GM12878 (cell line): ENCODE results near the gene PSTPIP2. TPM values are rescaled to one million over a fixed set of nuclear protein-coding genes. Genes with fewer than 3 reads are reported as not detected.

Experiments
- ATAC-seq: fragments of 200-7000 bp; cut with Tn5 transposase; 3 replicates; pipeline ENCODE4 v1.9.1; 2020; ENCODE audit warnings: mild to moderate bottlenecking, moderate library complexity
- BruUV-seq: library from RNA; stranded (reverse); fragments of 400-500 nt; replicated peaks from 2 replicates; lab custom pipeline; 2021; lab: Mats Ljungman, UMichigan
- CTCF ChIA-PET: fragments of 300-600 bp; sonication (Branson Sonifier 250); formaldehyde crosslinking; extraction: SDS; loops from one replicate; lab custom pipeline; 2021; ENCODE audit warnings: inconsistent platforms; lab: Yijun Ruan, JAX
- POLR2A ChIA-PET: fragments of 350-600 bp; formaldehyde crosslinking; extraction: SDS; loops from one replicate; lab custom pipeline; 2021; ENCODE audit warnings: inconsistent platforms; lab: Charles Lee
- RAD21 ChIA-PET: fragments of 300-600 bp; sonication (Branson Sonifier 250); formaldehyde crosslinking; loops from one replicate; lab custom pipeline; 2023; ENCODE audit warnings: antibody characterized with exemption; ENCODE audit not compliant: unreplicated experiment; lab: Charles Lee
- SMC1A ChIA-PET: fragments of 300-600 bp; sonication (Branson Sonifier 250); formaldehyde crosslinking; loops from one replicate; lab custom pipeline; 2023; ENCODE audit not compliant: unreplicated experiment, uncharacterized antibody; lab: Charles Lee
- DNase-seq: peaks from one replicate; pipeline ENCODE4 v3.0.0-alpha.2; 2011; ENCODE audit warnings: low read depth, low spot score
- FAIRE-seq: peaks from 3 replicates; lab custom pipeline; 2011; peaks lifted over from hg19 to GRCh38; lab: Jason Lieb, UNC
- H2AFZ ChIP-seq: 2 replicates; pipeline ENCODE4 v1.6.0; 2011; ENCODE audit warnings: low read depth, low read length, control low read depth; ENCODE audit not compliant: control insufficient read depth
- H3K27ac ChIP-seq: 2 replicates; pipeline ENCODE4 v1.5.1; 2011; ENCODE audit warnings: control low read depth; ENCODE audit not compliant: control insufficient read depth, insufficient read depth
- H3K27me3 ChIP-seq, 2 experiments: replicated peaks in 1 of 2; 2 replicates each; pipeline versions ENCODE4 v1.6.0 to v1.6.1; 2011; ENCODE audit warnings: low read length in 1 of 2; ENCODE audit not compliant: control insufficient read depth in 2 of 2, insufficient read depth in 2 of 2
- H3K36me3 ChIP-seq, 2 experiments: 2 replicates each; pipeline ENCODE4 v1.5.1; 2011; ENCODE audit warnings: low read length in 1 of 2; ENCODE audit not compliant: control insufficient read depth in 2 of 2, insufficient read depth in 2 of 2
- H3K4me1 ChIP-seq: 2 replicates; pipeline ENCODE4 v1.6.1; 2011; ENCODE audit warnings: mild to moderate bottlenecking, low read length, moderate library complexity, mixed read lengths; ENCODE audit not compliant: control insufficient read depth, insufficient read depth
- H3K4me2 ChIP-seq: 2 replicates; pipeline ENCODE4 v1.6.0; 2011; ENCODE audit warnings: control low read depth; ENCODE audit not compliant: control insufficient read depth, insufficient read depth
- H3K4me3 ChIP-seq: fragments of 200-600 bp; sonication (generic); 2 replicates; pipeline ENCODE4 v1.5.1; 2016
- H3K79me2 ChIP-seq: 2 replicates; pipeline ENCODE4 v1.6.0; 2011; ENCODE audit warnings: low read length; ENCODE audit not compliant: control insufficient read depth, insufficient read depth
- H3K9ac ChIP-seq: 2 replicates; pipeline ENCODE4 v1.8.0; 2011; ENCODE audit warnings: low read length, control low read depth, mixed read lengths; ENCODE audit not compliant: control insufficient read depth, insufficient read depth
- H3K9me3 ChIP-seq: replicated peaks from 3 replicates; pipeline ENCODE4 v1.5.1; 2011; ENCODE audit warnings: mild to moderate bottlenecking, low read length; ENCODE audit not compliant: control insufficient read depth, insufficient read depth
- H4K20me1 ChIP-seq: 2 replicates; pipeline ENCODE4 v1.6.0; 2011; ENCODE audit not compliant: control insufficient read depth, insufficient read depth
- CEBPB ChIP-seq, 2 experiments: fragments of 150-350 bp in 1 of 2; IDR thresholded peaks; 2 replicates each; pipeline ENCODE4 v1.6.1; 2012 to 2014; ENCODE audit warnings: low read depth in 2 of 2, low read length in 2 of 2, borderline replicate concordance in 1 of 2, inconsistent platforms in 1 of 2
- CHD2 ChIP-seq: IDR thresholded peaks from 2 replicates; pipeline ENCODE4 v1.6.1; 2011; ENCODE audit warnings: low read depth, low read length, improper control_type of control experiment, borderline replicate concordance
- EGR1 ChIP-seq, 2 experiments: IDR thresholded peaks; 1 replicate in 1 of 2; 2 replicates in 1 of 2; pipeline ENCODE4 v1.6.1; 2011 to 2012; ENCODE audit warnings: low read depth in 2 of 2, low read length in 2 of 2, borderline replicate concordance in 1 of 2, mild to moderate bottlenecking in 1 of 2, moderate library complexity in 1 of 2
- HCFC1 ChIP-seq: fragments of 150-350 bp; IDR thresholded peaks from 2 replicates; pipeline ENCODE4 v1.6.1; 2014; ENCODE audit warnings: low read length
- HDGF ChIP-seq: fragments of 450-650 bp; IDR thresholded peaks from 2 replicates; pipeline ENCODE4 v1.6.1; 2016; ENCODE audit warnings: antibody characterized with exemption
- IKZF2 ChIP-seq, 2 experiments: fragments of 450-650 bp; IDR thresholded peaks; 2 replicates each; pipeline ENCODE4 v1.6.1; 2017; ENCODE audit warnings: mild to moderate bottlenecking in 2 of 2, moderate library complexity in 2 of 2
- KDM1A ChIP-seq: fragments of 200-600 bp; sonication (generic); IDR thresholded peaks from 2 replicates; pipeline ENCODE4 v1.6.1; 2016; ENCODE audit warnings: borderline replicate concordance
- MTA2 ChIP-seq: fragments of 450-650 bp; IDR thresholded peaks from 2 replicates; pipeline ENCODE4 v1.6.1; 2016; ENCODE audit warnings: low read depth, mild to moderate bottlenecking, moderate library complexity
- NKRF ChIP-seq: fragments of 450-650 bp; conservative IDR thresholded peaks from 2 replicates; pipeline ENCODE4 v1.6.1; 2017; ENCODE audit warnings: mild to moderate bottlenecking, moderate library complexity
- NR2C1 ChIP-seq: fragments of 450-650 bp; IDR thresholded peaks from 2 replicates; pipeline ENCODE4 v1.6.1; 2017; ENCODE audit warnings: antibody characterized with exemption, mild to moderate bottlenecking, moderate library complexity
- POU2F2 ChIP-seq: IDR thresholded peaks from 3 replicates; pipeline ENCODE4 v1.6.1; 2011; ENCODE audit warnings: low read depth, mild to moderate bottlenecking, low read length, borderline replicate concordance
- PRDM15 ChIP-seq: fragments of 450-650 bp; formaldehyde crosslinking; IDR thresholded peaks from 2 replicates; pipeline ENCODE4 v1.4.0; 2020; ENCODE audit warnings: mild to moderate bottlenecking, moderate library complexity
- RUNX3 ChIP-seq: IDR thresholded peaks from 2 replicates; pipeline ENCODE4 v1.6.1; 2012; ENCODE audit warnings: low read length, inconsistent platforms
- SKIL ChIP-seq: fragments of 450-650 bp; IDR thresholded peaks from 2 replicates; pipeline ENCODE4 v1.6.1; 2017; ENCODE audit warnings: mild to moderate bottlenecking, low read depth, inconsistent platforms; ENCODE audit not compliant: poor library complexity, severe bottlenecking
- WGBS: methylation state at CpG from one replicate; pipeline ENCODE4 v1.1.6; 2016; ENCODE audit warnings: low lambda C conversion rate; ENCODE audit not compliant: insufficient replicate concordance, insufficient coverage; ENCODE audit errors: missing lambda C conversion rate; 5-methylcytosine and 5-hydroxymethylcytosine counted together
- in situ Hi-C: fragments of 300-500 bp; cut with MboI; formaldehyde crosslinking; loops from 9 replicates; pipeline ENCODE4 v1.14.3; 2018; ENCODE audit warnings: mixed read lengths
- intact Hi-C: fragments of 100-400 bp; cut with micrococcal nuclease; formaldehyde crosslinking; loops from one replicate; pipeline ENCODE4 v1.14.2; 2022; ENCODE audit not compliant: unreplicated experiment
- polyA plus RNA-seq, 11 experiments: library from polyadenylated mRNA; depleted of rRNA in 4 of 11; unstranded in 6 of 11; stranded (reverse) in 5 of 11; fragments of >200 nt; fragmentation: Nextera tagmentation in 4 of 11; fragmentation: Illumina TruSeq in 1 of 11; extraction: Ambion mirVana in 4 of 11; extraction: Trizol in 1 of 11; gene quantifications; 1 replicate in 1 of 11; 2 replicates in 10 of 11; pipeline versions ENCODE4 v1.2.1 to v1.2.3, GENCODE V29; 2011 to 2016; ENCODE audit warnings: inconsistent platforms in 2 of 11, missing spikeins in 2 of 11, low read depth in 1 of 11
- total RNA-seq, 4 experiments: library from RNA; depleted of rRNA in 3 of 4; stranded (reverse); fragments of >200 nt in 3 of 4; fragmentation: Illumina TruSeq in 1 of 4; extraction: Trizol in 1 of 4; gene quantifications; 2 replicates each; pipeline versions ENCODE4 v1.2.1 to v1.2.3, GENCODE V29; 2013 to 2021
- TF ChIP-seq, protein P1 (sequence below): fragments of 450-650 bp; IDR thresholded peaks from 2 replicates; pipeline ENCODE4 v1.6.1; 2016; ENCODE audit warnings: mild to moderate bottlenecking

Gene PSTPIP2
- total and polyA plus RNA-seq, 10 of the 15 experiments (the other 5 are each of a cell fraction or from before 2014, with no cell fraction given) = 0.69 to 38.4 (median 24.7) TPM

DNA sequence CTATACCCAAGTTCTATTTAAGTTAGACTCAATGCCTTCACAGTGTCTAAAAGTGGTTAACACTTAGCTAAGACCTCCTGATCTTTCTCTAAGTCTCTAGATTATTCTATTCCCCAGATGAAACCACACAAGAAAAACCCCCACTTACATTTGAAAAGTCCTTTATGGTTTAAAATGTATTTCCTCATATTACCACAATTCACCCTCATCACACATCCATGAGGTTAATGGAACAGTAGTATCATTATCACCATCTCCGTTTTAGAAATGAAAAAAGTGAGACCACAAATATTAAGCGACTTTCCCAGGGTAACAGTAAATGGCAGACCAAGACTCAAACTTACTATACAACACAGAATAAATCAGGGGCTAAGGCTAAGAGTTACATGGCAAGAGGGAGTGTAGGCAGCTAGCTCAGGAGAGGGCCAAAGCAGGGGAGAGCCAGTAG lies 133.5 kb downstream of the PSTPIP2 start:
- Histone ChIP-seq H4K20me1 (no peaks in the 10 kb centered on the region), H3K4me1 (peaks cover 5% of the 10 kb centered on the region), H3K4me2 (no peak overlapping the region), H3K27ac (no peak overlapping the region), H3K9ac (no peak overlapping the region), H3K27me3 (no peaks in the 10 kb centered on the region), H2AFZ (no peak overlapping the region), H3K79me2 (no peaks in the 10 kb centered on the region), H3K4me3 (no peak overlapping the region), H3K36me3 (peaks cover 2 to 15% of the 10 kb centered on the region in 2 experiments; a peak in 3 of 4 replicates), H3K9me3 (no peaks in the 10 kb centered on the region)
- POLR2A ChIA-PET = no interaction called here
- in situ Hi-C loops (no loop called here), intact Hi-C loops (no loop called here)
- CTCF ChIA-PET = interaction anchor here (0.6 to 1.6 kb wide), 5 partner anchors 18 to 105 kb away, joined by 3 to 6 read pairs (median 4); no protein-coding TSS in a partner anchor
- BruUV-seq = no TSS peak
- no peak for FAIRE-seq
- ATAC-seq = peak; percentile 86
- DNase-seq = peak; percentile 20
- WGBS = 25% methylated on average over 2 of the region's 2 CpGs
- SMC1A ChIA-PET = interaction anchor here (0.6 to 2.4 kb wide), 9 partner anchors 10 to 273 kb away, joined by 3 to 15 read pairs (median 5); no protein-coding TSS in a partner anchor
- RAD21 ChIA-PET = interaction anchor here (1.0 kb wide), 2 partner anchors 24 to 60 kb away, joined by 3 to 4 read pairs; no protein-coding TSS in a partner anchor
- TF ChIP-seq IKZF2 (IDR thresholded peaks at IDR 0.05) = peak; percentile 89 to 91; a peak in 3 of 4 replicates
- no peak for TF ChIP-seq HDGF
- peak; percentile 74 for TF ChIP-seq SKIL
- TF ChIP-seq NR2C1 = no peak
- TF ChIP-seq CEBPB (IDR thresholded peaks at IDR 0.05; ENCODE audit: borderline replicate concordance in 1 of 2, low read depth in 2 of 2, low read length in 2 of 2) = no peak
- TF ChIP-seq EGR1 (IDR thresholded peaks at IDR 0.05; ENCODE audit: borderline replicate concordance in 1 of 2, low read depth in 2 of 2, low read length in 2 of 2) = no peak
- peak; percentile 96 for TF ChIP-seq MTA2
- TF ChIP-seq POU2F2 = no peak
- no peak for TF ChIP-seq KDM1A
- peak; percentile 85 for TF ChIP-seq RUNX3
- no peak for TF ChIP-seq PRDM15 (CRISPR knock-in tag)
- no peak for TF ChIP-seq NKRF
- TF ChIP-seq CHD2 = no peak
- no peak for TF ChIP-seq HCFC1
- TF ChIP-seq, protein P1, sequence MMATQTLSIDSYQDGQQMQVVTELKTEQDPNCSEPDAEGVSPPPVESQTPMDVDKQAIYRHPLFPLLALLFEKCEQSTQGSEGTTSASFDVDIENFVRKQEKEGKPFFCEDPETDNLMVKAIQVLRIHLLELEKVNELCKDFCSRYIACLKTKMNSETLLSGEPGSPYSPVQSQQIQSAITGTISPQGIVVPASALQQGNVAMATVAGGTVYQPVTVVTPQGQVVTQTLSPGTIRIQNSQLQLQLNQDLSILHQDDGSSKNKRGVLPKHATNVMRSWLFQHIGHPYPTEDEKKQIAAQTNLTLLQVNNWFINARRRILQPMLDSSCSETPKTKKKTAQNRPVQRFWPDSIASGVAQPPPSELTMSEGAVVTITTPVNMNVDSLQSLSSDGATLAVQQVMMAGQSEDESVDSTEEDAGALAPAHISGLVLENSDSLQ = no peak
